Stimulated activated CD4-positive, alpha-beta T cell treated with anti-CD3 and anti-CD28 coated beads, TNF-alpha, amount 100 ng/mL, for 1 hour (primary cell): ENCODE data around the gene P2RY10.
"Not testable (repeated sequence)": the region's sequence is repeated elsewhere in the genome, so short reads cannot be mapped to it uniquely, and the experiment has no call there.

Experiments
- DNase-seq, 3 donors: peaks; one replicate each; pipeline ENCODE4 v3.0.0-alpha.2; 2020; ENCODE audit warnings: low read depth in 3 of 3, low spot score in 1 of 3

P2RY10 gene

DNA sequence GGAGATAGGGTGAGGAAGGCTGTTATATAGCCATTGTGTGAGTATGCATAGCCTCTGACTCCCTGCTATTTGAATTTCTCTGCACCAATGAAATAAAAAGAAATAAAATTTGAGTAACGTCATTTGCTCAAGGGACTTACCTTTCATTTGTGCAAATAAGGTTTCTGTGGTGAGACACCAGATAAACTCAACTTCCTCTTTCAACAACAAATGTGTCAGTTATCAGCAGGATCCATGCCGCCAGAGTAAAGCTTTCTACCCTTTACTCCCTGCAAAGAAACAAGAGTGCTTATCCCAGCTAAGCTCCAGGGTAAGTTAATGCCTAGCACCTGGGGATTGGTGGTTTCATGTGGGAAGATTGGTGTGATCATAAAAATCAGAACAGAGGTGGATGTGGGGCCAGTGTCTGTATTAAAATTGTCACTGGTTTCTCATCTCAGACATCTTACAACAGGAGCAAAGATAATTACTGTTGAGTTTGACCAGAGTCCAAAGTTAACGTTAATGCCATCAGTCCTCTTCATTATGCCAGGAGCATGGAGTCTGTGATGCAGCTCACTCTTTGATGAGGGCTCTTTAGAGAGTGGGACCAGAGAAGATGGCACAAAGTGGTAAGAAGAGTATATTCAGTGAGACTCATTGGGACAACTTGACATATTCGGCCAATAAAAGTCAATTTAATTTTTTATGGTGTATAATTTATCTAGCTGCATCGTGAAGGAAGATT, at the start of gene P2RY10:
TSS of gene P2RY10 (plus strand) at position 206 of the 727 bp plus-strand sequence. CDS start 15,130 bp downstream, outside the sequence.
- DNase-seq: no peak

DNA sequence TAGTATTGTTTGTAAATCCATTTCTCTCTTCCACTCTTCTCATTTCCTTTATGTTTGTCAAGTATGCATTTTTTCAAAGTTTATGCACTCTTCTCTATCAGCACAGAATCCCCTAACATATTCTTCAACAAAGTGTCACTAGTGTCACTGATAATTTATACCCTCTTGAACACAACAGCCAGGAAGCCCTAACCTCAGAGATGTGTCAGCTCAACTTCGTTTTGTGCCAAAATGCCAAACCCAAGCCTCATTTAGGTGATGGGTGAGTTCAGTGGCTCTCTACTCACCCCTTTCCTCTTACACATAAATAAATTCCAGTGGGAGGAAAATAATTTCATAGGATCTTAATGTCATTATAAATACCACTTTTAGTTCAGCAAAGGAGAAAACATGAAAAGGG, 22.4 kb upstream of the P2RY10 start:
- DNase-seq: no peak

- no peak for DNase-seq
Measured at GRCh38 chrX:78923198-78924015, 21.8 kb upstream of the P2RY10 start.

GRCh38 chrX:78931814-78932213, 13.4 kb upstream of the P2RY10 start:
- DNase-seq: no peak

GRCh38 chrX:78934866-78935265, 10.3 kb upstream of the P2RY10 start:
- DNase-seq: no peak

GRCh38 chrX:78944351-78944750, 840 bp upstream of the P2RY10 start:
- no peak for DNase-seq

DNA sequence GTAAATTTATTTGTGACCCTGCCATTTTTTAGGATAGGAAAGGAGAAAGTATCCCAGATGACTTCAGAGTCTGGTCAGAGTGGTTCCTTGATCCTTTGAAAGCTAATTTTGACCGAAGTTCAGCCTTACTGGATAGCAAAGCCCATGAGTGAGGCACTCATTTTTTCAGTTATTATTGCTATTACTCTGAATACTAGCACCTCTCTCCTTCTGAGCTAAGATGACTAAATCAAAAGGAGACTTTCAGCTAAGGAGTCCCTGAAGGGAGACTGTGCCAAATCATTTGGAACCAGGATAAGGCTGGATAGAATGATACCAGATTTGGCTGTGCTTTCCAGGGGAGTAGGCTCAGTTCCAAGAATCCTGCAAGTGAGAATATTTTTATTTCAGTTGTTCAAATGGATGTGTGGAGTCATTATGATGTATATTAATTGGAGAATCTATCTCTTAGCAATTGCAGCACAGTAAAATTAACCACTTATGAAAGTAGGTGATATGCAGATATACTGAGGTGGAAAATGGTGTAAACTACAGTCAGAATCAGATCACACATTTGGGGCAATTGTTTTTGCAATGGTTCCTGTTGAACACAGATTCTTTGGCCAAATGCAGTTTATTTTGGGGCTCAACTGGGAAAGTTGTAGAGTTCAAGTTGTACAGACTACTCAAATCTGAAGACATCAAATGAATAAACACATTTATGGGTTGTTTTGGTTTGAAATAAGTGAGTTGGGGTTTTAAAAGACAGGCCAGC, 1.2 kb downstream of the P2RY10 start:
- DNase-seq: no peak

GRCh38 chrX:78950009-78950835, 5.0 kb downstream of the P2RY10 start:
- no peak for DNase-seq

DNA sequence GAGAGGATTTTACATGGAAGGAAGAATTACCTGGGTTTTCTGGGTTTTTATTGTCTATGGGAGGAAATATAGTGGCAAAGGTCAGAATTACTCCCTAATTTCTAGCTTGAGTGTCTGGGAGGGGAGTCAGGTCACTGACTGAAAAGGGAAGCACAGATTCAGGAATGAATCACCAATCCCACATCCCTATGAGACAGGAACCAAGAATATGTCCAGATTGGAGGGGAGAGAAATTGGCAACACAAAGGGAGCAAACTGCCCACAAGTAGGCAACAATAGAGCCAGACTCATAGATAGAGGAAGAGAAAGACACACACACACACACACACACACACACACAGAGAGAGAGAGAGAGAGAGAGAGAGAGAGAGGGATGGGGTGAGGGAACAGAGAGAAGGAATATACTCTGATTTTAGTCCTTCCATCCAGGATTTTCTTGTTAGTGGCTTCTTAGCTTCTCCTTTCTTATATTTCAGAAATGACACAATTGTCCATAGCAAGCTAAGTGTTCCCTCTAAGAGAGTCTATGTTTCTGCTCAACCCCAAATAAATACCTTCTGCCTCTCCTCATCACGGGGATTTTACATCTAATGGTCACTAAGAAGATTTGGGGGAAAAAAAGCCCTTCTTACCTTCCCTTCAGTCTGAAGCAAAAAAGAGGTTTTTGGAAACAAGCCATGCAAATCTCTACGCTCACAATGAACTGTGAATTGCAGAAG, 12.0 kb downstream of the P2RY10 start:
- no peak for DNase-seq

DNA sequence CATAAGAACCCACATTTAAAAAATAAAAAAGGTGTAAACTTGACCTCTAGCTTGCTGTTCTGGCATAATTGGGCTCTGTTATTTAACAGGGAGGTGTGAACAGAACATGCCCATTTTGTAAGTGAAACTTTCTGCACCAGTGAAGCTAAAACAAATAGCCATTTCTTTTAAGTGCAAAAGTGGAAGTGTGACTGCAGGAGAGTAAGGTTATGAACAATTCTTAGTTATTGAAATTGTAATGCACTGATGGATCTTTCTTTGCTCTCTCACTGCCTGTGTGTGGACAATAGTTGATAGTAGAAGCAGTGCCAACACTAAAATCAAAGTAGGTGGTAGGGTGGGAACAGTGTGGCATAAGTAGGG, 12.6 kb downstream of the P2RY10 start:
- DNase-seq: no peak

- no peak for DNase-seq
Measured at GRCh38 chrX:78958419-78959116, 13.4 kb downstream of the P2RY10 start.

DNA sequence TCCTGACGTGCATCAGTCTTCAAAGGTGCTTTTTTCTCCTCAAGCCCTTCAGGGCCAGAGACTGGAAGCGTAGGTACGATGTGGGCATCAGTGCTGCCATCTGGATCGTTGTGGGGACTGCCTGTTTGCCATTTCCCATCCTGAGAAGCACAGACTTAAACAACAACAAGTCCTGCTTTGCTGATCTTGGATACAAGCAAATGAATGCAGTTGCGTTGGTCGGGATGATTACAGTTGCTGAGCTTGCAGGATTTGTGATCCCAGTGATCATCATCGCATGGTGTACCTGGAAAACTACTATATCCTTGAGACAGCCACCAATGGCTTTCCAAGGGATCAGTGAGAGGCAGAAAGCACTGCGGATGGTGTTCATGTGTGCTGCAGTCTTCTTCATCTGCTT, 15.7 kb downstream of the P2RY10 start:
- no peak for DNase-seq

DNA sequence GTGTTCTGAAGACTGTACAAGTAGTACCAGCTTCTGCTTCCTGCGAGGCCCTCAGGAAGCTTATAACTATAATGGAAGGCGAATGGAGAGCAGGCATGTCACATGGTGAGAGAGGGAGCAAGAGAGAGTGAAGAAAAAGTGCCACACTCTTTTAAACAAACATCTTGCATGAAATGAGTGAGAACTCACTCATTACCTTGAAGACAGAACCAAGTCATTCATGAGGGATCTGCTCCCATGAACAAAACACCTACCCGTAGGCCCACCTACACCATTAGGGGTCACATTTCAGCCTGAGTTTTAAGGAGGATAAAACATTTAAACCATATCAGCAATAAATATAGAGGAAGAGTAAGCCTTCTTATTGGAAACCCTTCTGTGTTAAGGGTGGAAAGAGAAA, 19.4 kb downstream of the P2RY10 start:
- DNase-seq: no peak

GRCh38 chrX:78979789-78980464, 34.7 kb downstream of the P2RY10 start:
- no peak for DNase-seq

GRCh38 chrX:78989349-78989748, 44.2 kb downstream of the P2RY10 start:
- no peak for DNase-seq

GRCh38 chrX:78997870-78998558, 52.8 kb downstream of the P2RY10 start:
- no peak for DNase-seq

DNA sequence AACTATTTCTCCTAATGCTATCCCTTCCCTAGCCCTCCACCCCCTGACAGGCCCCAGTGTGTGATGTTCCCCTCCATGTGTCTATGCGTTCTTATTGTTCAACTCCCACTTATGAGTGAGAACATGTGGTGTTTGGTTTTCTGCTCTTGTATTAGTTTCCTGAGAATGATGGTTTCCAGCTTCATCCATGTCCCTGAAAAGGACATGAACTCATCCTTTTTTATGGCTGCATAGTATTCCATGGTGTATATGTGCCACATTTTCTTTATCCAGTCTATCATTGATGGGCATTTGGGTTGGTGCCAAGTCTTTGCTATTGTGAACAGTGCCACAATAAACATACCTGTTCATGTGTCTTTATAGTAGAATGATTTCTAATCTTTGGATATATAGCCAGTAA, 62.3 kb downstream of the P2RY10 start:
- not testable (repeated sequence) for DNase-seq
